Endothelial cell of umbilical vein (primary cell): ENCODE data around the gene SERPINB11. TPM values are rescaled to one million over a fixed set of nuclear protein-coding genes. Genes with fewer than 3 reads are reported as not detected.

ENCODE experiments used
- BruUV-seq: library from RNA; stranded (reverse); fragments of 400-500 nt; replicated peaks from 2 replicates; lab custom pipeline; 2021; lab: Mats Ljungman, UMichigan
- CTCF ChIA-PET: fragments of 300-600, 350-600 bp; sonication (Branson Sonifier 250); formaldehyde crosslinking; loops from one replicate; lab custom pipeline; 2021; ENCODE audit warnings: antibody characterized with exemption, inconsistent platforms; lab: Charles Lee
- POLR2A ChIA-PET: fragments of 300-600, 350-600 bp; sonication (Branson Sonifier 250); formaldehyde crosslinking; loops from one replicate; lab custom pipeline; 2021; ENCODE audit warnings: antibody characterized with exemption, inconsistent platforms; lab: Charles Lee
- DNase-seq: peaks from one replicate; pipeline ENCODE4 v3.0.0-alpha.2; 2011; ENCODE audit warnings: low read depth, low spot score
- FAIRE-seq: peaks from 2 replicates; lab custom pipeline; 2011; peaks lifted over from hg19 to GRCh38; lab: Jason Lieb, UNC
- H2AFZ ChIP-seq: 2 replicates; pipeline ENCODE4 v1.6.0; 2012; ENCODE audit warnings: low read depth, low read length, control low read depth, inconsistent platforms
- H3K27ac ChIP-seq: 2 replicates; pipeline ENCODE4 v1.5.1; 2011; ENCODE audit warnings: low read depth, mild to moderate bottlenecking, control low read depth, low read length, moderate library complexity; ENCODE audit not compliant: insufficient read depth
- H3K27me3 ChIP-seq, 2 experiments: 2 replicates each; pipeline versions ENCODE4 v1.6.0 to v1.6.1; 2011; ENCODE audit warnings: low read length in 2 of 2, mixed read lengths in 1 of 2; ENCODE audit not compliant: control insufficient read depth in 2 of 2, insufficient read depth in 2 of 2
- H3K36me3 ChIP-seq, 2 experiments: 2 replicates in 1 of 2; 3 replicates in 1 of 2; pipeline ENCODE4 v1.5.1; 2011; ENCODE audit warnings: low read length in 2 of 2, mild to moderate bottlenecking in 1 of 2, moderate library complexity in 1 of 2; ENCODE audit not compliant: control insufficient read depth in 2 of 2, insufficient read depth in 2 of 2; ENCODE audit errors: extremely low read depth in 1 of 2
- H3K4me1 ChIP-seq: 3 replicates; pipeline ENCODE4 v1.5.1; 2011; ENCODE audit warnings: mild to moderate bottlenecking, low read length; ENCODE audit not compliant: control insufficient read depth, insufficient read depth; ENCODE audit errors: extremely low read depth
- H3K4me2 ChIP-seq: 2 replicates; pipeline ENCODE4 v1.6.1; 2011; ENCODE audit warnings: low read length, control low read depth, mixed read lengths; ENCODE audit not compliant: insufficient read depth
- H3K4me3 ChIP-seq, 3 experiments: fragments of 200-600 bp in 1 of 3; sonication (generic), shearing (Covaris generic) in 1 of 3; replicated peaks in 1 of 3; 2 replicates each; pipeline ENCODE4 v1.5.1; 2011 to 2016; ENCODE audit warnings: control low read depth in 3 of 3, low read length in 3 of 3, mild to moderate bottlenecking in 2 of 3, inconsistent platforms in 1 of 3, low read depth in 1 of 3, moderate library complexity in 1 of 3; ENCODE audit not compliant: insufficient read depth in 1 of 3
- H3K79me2 ChIP-seq: 2 replicates; pipeline ENCODE4 v1.6.0; 2012; ENCODE audit warnings: low read length, inconsistent platforms; ENCODE audit not compliant: control insufficient read depth, insufficient read depth
- H3K9ac ChIP-seq: replicated peaks from 2 replicates; pipeline ENCODE3; 2011; ENCODE audit warnings: low read length, control low read depth; ENCODE audit not compliant: insufficient read depth; ENCODE audit errors: extremely low read depth
- H3K9me1 ChIP-seq: replicated peaks from 3 replicates; pipeline ENCODE4 v1.6.0; 2011; ENCODE audit warnings: mild to moderate bottlenecking, low read length; ENCODE audit not compliant: control insufficient read depth, insufficient read depth; ENCODE audit errors: extremely low read depth
- H3K9me3 ChIP-seq: replicated peaks from 2 replicates; pipeline ENCODE4 v1.5.1; 2012; ENCODE audit warnings: low read length, inconsistent platforms; ENCODE audit not compliant: control insufficient read depth, insufficient read depth
- H4K20me1 ChIP-seq: replicated peaks from 2 replicates; pipeline ENCODE3; 2011; ENCODE audit warnings: mild to moderate bottlenecking, low read length; ENCODE audit not compliant: control insufficient read depth, insufficient read depth; ENCODE audit errors: extremely low read depth
- EZH2 ChIP-seq: IDR thresholded peaks from 2 replicates; pipeline ENCODE4 v1.6.1; 2012; ENCODE audit warnings: borderline replicate concordance, low read depth, mild to moderate bottlenecking, moderate library complexity, low read length, inconsistent platforms; ENCODE audit not compliant: severe bottlenecking
- FOS ChIP-seq: IDR thresholded peaks from 2 replicates; pipeline ENCODE4 v1.6.1; 2011; ENCODE audit warnings: mild to moderate bottlenecking, low read length, moderate library complexity, borderline replicate concordance; ENCODE audit not compliant: insufficient read depth
- GATA2 ChIP-seq: IDR thresholded peaks from 2 replicates; pipeline ENCODE4 v1.7.0; 2011; ENCODE audit warnings: low read depth, mild to moderate bottlenecking, moderate library complexity, mixed read lengths, low read length; ENCODE audit not compliant: insufficient read length, insufficient read depth
- JUN ChIP-seq: IDR thresholded peaks from 2 replicates; pipeline ENCODE4 v1.6.1; 2011; ENCODE audit warnings: borderline replicate concordance, low read depth; ENCODE audit not compliant: insufficient read length, insufficient read depth
- MAX ChIP-seq: IDR thresholded peaks from 2 replicates; pipeline ENCODE4 v1.6.1; 2011; ENCODE audit not compliant: insufficient read depth, insufficient read length
- MYC ChIP-seq: IDR thresholded peaks from one replicate; pipeline ENCODE4 v1.6.1; 2011; ENCODE audit warnings: mild to moderate bottlenecking, low read depth, low read length
- POLR2A ChIP-seq: IDR thresholded peaks from 2 replicates; pipeline ENCODE4 v1.6.1; 2012; ENCODE audit warnings: low read depth, mild to moderate bottlenecking, control low read depth, low read length
- POLR2AphosphoS5 ChIP-seq: IDR thresholded peaks from 2 replicates; pipeline ENCODE4 v1.6.1; 2012; ENCODE audit warnings: low read depth, mild to moderate bottlenecking, control low read depth, low read length, moderate library complexity; ENCODE audit not compliant: insufficient read depth
- dilution Hi-C: fragments of 300-500 bp; cut with MboI; formaldehyde crosslinking; loops from one replicate; pipeline ENCODE4 v1.15.0; 2019; ENCODE audit warnings: low sequenced_read_pairs; ENCODE audit not compliant: extremely low pct_ligation_motif_present
- intact Hi-C: fragments of 100-400 bp; cut with micrococcal nuclease; formaldehyde crosslinking; loops from one replicate; pipeline ENCODE4 v1.10.0; 2022
- polyA plus RNA-seq, 4 experiments: library from polyadenylated mRNA; depleted of rRNA in 3 of 4; stranded (reverse) in 3 of 4; unstranded in 1 of 4; fragments of >200 nt; gene quantifications; 2 replicates each; pipeline versions ENCODE4 v1.2.1 to v1.2.3, GENCODE V29; 2011 to 2012; ENCODE audit warnings: missing spikeins in 1 of 4
- total RNA-seq: library from RNA; stranded (reverse); gene quantifications from 2 replicates; pipeline ENCODE4 v1.2.3, GENCODE V29; 2021
- TF ChIP-seq, protein P1 (sequence below), 2 donors: IDR thresholded peaks; 1 replicate in 1 of 2; 2 replicates in 1 of 2; pipeline ENCODE4 v1.5.1; 2011; ENCODE audit warnings: low read length in 2 of 2, mild to moderate bottlenecking in 2 of 2, moderate library complexity in 2 of 2, control low read depth in 1 of 2, inconsistent platforms in 1 of 2, low read depth in 1 of 2; ENCODE audit not compliant: insufficient read depth in 1 of 2; ENCODE audit errors: extremely low read depth in 1 of 2

Gene SERPINB11
- total and polyA plus RNA-seq, 2 donors (not counting 3 experiments of a cell fraction or from before 2014, with no cell fraction given), result not detected

DNA sequence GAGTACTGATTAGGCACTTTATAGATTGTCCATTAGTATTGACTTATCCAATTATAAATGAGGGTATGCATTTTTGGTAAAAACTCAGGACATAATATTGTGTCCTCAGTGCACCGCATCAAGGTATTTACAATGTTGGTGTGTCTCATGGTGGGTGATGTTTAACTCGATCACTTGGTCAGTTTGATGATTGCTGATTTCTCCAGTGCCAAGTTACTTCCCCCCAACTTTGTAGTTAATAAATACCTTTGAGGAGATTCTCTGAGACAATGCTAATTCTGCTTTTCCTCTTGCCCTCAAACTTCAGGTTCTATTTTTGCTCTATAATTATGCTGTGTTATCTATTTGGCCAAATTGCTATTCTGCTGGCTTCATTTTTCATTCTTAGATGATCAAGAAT lies 44.2 kb downstream of the SERPINB11 start:
- H3K27ac ChIP-seq, result no peak overlapping the region
- FAIRE-seq (no peak), DNase-seq (no peak)
- TF ChIP-seq FOS, result no peak
- no peak for TF ChIP-seq MAX
- TF ChIP-seq GATA2, result no peak
- TF ChIP-seq EZH2, result no peak
- TF ChIP-seq POLR2AphosphoS5, result no peak
- TF ChIP-seq MYC, result no peak
- no peak for TF ChIP-seq POLR2A
- TF ChIP-seq JUN, result no peak
- TF ChIP-seq, protein P1, sequence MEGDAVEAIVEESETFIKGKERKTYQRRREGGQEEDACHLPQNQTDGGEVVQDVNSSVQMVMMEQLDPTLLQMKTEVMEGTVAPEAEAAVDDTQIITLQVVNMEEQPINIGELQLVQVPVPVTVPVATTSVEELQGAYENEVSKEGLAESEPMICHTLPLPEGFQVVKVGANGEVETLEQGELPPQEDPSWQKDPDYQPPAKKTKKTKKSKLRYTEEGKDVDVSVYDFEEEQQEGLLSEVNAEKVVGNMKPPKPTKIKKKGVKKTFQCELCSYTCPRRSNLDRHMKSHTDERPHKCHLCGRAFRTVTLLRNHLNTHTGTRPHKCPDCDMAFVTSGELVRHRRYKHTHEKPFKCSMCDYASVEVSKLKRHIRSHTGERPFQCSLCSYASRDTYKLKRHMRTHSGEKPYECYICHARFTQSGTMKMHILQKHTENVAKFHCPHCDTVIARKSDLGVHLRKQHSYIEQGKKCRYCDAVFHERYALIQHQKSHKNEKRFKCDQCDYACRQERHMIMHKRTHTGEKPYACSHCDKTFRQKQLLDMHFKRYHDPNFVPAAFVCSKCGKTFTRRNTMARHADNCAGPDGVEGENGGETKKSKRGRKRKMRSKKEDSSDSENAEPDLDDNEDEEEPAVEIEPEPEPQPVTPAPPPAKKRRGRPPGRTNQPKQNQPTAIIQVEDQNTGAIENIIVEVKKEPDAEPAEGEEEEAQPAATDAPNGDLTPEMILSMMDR (IDR thresholded peaks at IDR 0.05; ENCODE audit: extremely low read depth in 1 of 2, insufficient read depth in 1 of 2, low read depth in 1 of 2, low read length in 2 of 2), result no peak
- no peaks in the 10 kb centered on the region for H3K9me1 ChIP-seq
- H4K20me1 ChIP-seq, result no peaks in the 10 kb centered on the region
- no peak overlapping the region for H3K4me3 ChIP-seq
- H3K9ac ChIP-seq, result no peak overlapping the region
- POLR2A ChIA-PET, result no interaction called here
- H3K27me3 ChIP-seq, result no peaks in the 10 kb centered on the region
- no peaks in the 10 kb centered on the region for H3K79me2 ChIP-seq
- no peaks in the 10 kb centered on the region for H3K9me3 ChIP-seq
- H3K4me2 ChIP-seq, result no peak overlapping the region
- BruUV-seq, result no TSS peak
- H3K4me1 ChIP-seq, result no peaks in the 10 kb centered on the region
- dilution Hi-C loops (no loop called here), intact Hi-C loops (no loop called here)
- H3K36me3 ChIP-seq, result no peaks in the 10 kb centered on the region
- no peak overlapping the region for H2AFZ ChIP-seq
- CTCF ChIA-PET, result no interaction called here
